Iris pigment epithelial cell (primary cell): Measurements from ENCODE around the gene CD300E.

Source experiments
- DNase-seq: peaks from one replicate; pipeline ENCODE4 v3.0.0-alpha.2; 2011; ENCODE audit warnings: low read depth

Gene CD300E

GRCh38 chr17:74566132-74566753 is 57.3 kb downstream of the CD300E start:
- DNase-seq, result peak; percentile 15

- DNase-seq, result no peak
These were observed 58.4 kb downstream of the CD300E start for GRCh38 chr17:74565126-74565525.

- no peak for DNase-seq
These were observed 60.2 kb downstream of the CD300E start for GRCh38 chr17:74563358-74563757.

- DNase-seq, result no peak
These were observed 62.0 kb downstream of the CD300E start for GRCh38 chr17:74561586-74561985.
